Mammary epithelial cell (primary cell): ENCODE results near the gene COMMD1.

Experiments used
- EZH2 ChIP-seq: IDR thresholded peaks from 2 replicates; pipeline ENCODE4 v1.6.1; 2012; ENCODE audit warnings: low read length, inconsistent platforms, borderline replicate concordance
- TF ChIP-seq, protein P1 (sequence below), 2 donors: IDR thresholded peaks in 1 of 2; conservative IDR thresholded peaks in 1 of 2; 2 replicates each; pipeline ENCODE4 v1.5.1; 2011 to 2012; ENCODE audit warnings: inconsistent platforms in 2 of 2, low read length in 2 of 2, mild to moderate bottlenecking in 2 of 2, control low read depth in 1 of 2, low read depth in 1 of 2; ENCODE audit not compliant: insufficient read depth in 1 of 2; ENCODE audit errors: extremely low read depth in 1 of 2

- TF ChIP-seq, protein P1, sequence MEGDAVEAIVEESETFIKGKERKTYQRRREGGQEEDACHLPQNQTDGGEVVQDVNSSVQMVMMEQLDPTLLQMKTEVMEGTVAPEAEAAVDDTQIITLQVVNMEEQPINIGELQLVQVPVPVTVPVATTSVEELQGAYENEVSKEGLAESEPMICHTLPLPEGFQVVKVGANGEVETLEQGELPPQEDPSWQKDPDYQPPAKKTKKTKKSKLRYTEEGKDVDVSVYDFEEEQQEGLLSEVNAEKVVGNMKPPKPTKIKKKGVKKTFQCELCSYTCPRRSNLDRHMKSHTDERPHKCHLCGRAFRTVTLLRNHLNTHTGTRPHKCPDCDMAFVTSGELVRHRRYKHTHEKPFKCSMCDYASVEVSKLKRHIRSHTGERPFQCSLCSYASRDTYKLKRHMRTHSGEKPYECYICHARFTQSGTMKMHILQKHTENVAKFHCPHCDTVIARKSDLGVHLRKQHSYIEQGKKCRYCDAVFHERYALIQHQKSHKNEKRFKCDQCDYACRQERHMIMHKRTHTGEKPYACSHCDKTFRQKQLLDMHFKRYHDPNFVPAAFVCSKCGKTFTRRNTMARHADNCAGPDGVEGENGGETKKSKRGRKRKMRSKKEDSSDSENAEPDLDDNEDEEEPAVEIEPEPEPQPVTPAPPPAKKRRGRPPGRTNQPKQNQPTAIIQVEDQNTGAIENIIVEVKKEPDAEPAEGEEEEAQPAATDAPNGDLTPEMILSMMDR (conservative IDR thresholded peaks at IDR 0.05 in 1 of 2, IDR thresholded peaks at IDR 0.05 in 1 of 2; ENCODE audit: extremely low read depth in 1 of 2, insufficient read depth in 1 of 2, low read depth in 1 of 2, low read length in 2 of 2) = no peak
- TF ChIP-seq EZH2 = no peak
Measured at GRCh38 chr2:61887717-61888266, 17.7 kb upstream of the COMMD1 start.
